Forelimb muscle (tissue), 1 donor: Measurements from ENCODE around the gene TCF12. TPM values are rescaled to one million over a fixed set of nuclear protein-coding genes. Genes with fewer than 3 reads are reported as not detected.

Experiments used
- DNase-seq: peaks from one replicate; pipeline ENCODE4 v3.0.0-alpha.2; 2013; ENCODE audit warnings: low read depth
- polyA plus RNA-seq: library from polyadenylated mRNA; unstranded; fragments of 120-200 nt; gene quantifications from one replicate; pipeline ENCODE4 v1.2.1, GENCODE V29; 2013; ENCODE audit not compliant: insufficient read length

Gene TCF12
- polyA plus RNA-seq, 1 donor: 109 TPM

GRCh38 chr15:57319919-57320560 is 401.6 kb downstream of the TCF12 start:
- DNase-seq: no peak

DNA sequence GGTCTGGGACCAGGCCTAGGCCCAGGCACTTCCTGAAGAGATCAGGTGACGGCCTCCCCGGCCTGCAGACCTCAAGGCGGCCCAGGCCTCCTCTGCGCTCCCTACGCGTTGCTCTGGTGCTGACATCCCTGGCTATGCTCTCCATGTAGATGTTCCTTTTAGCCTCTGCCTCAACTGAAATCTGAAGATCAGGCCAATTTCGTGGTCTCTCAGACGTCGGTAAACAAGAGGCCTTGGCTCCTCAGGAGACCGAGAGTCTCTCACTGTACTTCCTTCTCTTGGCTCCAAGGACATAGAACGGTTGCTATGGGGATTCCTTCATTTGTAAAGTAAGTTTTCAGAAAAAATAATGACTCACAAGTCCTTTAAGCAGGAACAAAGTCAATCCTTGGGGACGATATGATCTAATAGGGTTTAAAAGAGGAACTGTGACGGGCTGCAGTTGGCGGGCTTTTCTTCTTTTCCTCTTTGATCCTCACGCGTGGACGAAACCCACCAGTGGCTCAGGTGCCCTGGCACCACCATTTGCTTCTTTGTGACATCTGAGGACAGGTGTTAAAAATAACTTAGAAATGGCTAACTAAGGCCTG is 402.3 kb downstream of the TCF12 start:
- peak; percentile 76 for DNase-seq

GRCh38 chr15:57321485-57321884 is 403.0 kb downstream of the TCF12 start:
- no peak for DNase-seq

- DNase-seq: no peak
Measured at GRCh38 chr15:57321973-57322601, 403.6 kb downstream of the TCF12 start.

DNA sequence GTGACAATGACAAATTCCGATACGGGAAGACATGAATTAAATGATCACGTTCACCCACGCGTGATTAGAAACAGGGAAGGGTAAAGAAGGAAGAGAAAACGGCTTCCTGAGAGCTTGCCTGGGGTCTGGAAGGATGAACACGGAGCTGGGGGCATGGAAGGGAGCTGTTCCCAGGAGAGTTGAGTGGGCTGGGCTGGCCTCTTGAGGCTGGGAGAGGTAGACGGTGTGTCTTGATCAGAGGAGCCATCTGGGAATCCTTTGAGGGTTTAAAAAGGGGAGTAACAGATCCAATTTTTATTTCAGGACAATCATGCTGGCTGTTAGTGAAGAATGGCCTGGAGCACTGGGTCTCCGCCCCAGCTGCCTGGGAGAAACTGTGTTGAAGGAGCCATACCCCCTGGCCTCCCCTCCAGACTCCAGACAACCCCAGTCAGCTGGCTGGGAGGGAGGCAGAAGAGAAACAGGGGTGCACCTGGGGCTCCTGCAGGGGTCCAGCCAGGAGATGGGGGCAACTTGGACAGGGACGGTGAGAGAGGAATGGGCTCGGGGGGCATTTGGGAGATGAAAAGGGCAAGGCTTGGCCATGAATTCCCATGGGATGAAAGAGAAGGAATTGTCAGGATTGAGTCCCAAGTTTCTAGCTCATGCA is 404.3 kb downstream of the TCF12 start:
- no peak for DNase-seq

GRCh38 chr15:57323299-57323805 is 404.9 kb downstream of the TCF12 start:
- DNase-seq: no peak

GRCh38 chr15:57323806-57324589 is 405.6 kb downstream of the TCF12 start:
- DNase-seq: no peak

GRCh38 chr15:57324590-57324890 is 406.1 kb downstream of the TCF12 start:
- DNase-seq: no peak

- no peak for DNase-seq
Measured at GRCh38 chr15:57324944-57325679, 406.7 kb downstream of the TCF12 start.

DNA sequence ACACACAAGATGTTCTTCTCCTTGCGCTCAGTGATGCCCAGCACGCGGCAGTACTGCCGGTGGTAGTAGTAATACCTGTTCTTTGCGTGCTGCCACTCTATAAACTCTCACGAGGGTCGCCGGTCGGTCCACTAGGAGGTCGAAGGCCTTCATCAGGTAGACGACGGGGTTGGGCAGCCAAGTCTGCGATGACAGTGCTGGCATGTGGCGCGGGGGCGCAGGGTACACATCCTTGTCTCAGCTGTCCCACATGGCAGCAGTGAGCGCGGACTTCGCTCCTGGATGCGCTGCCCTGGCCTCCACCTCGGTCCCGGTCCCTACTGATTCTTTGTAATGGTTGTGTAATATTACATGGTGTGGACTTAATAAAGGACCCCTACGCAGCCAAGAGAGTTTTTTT is 407.8 kb downstream of the TCF12 start:
- no peak for DNase-seq

GRCh38 chr15:57327985-57328471 is 409.6 kb downstream of the TCF12 start:
- no peak for DNase-seq

GRCh38 chr15:57328479-57328878 is 410.0 kb downstream of the TCF12 start:
- DNase-seq: no peak

DNA sequence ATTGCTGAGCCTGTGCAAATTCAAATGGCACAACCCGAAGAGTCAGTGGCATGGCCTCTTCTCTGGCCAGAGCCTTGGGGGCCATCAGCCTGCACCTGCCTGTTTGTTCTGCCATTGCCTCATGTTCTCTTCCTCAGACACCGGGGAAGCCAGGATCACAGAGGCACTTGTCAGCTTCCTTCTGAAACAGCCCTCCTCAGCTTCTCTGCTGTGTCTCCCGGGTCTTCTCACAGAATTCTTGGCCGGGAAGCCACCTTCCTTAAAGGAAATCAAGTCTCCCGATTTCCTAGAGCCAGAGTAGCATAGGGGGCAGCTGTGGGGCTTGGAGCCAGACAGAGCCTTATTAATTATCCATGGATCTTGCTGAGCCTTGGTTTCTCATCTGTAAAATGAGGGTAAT is 410.5 kb downstream of the TCF12 start:
- no peak for DNase-seq

- no peak for DNase-seq
Measured at GRCh38 chr15:57329582-57330367, 411.3 kb downstream of the TCF12 start.

DNA sequence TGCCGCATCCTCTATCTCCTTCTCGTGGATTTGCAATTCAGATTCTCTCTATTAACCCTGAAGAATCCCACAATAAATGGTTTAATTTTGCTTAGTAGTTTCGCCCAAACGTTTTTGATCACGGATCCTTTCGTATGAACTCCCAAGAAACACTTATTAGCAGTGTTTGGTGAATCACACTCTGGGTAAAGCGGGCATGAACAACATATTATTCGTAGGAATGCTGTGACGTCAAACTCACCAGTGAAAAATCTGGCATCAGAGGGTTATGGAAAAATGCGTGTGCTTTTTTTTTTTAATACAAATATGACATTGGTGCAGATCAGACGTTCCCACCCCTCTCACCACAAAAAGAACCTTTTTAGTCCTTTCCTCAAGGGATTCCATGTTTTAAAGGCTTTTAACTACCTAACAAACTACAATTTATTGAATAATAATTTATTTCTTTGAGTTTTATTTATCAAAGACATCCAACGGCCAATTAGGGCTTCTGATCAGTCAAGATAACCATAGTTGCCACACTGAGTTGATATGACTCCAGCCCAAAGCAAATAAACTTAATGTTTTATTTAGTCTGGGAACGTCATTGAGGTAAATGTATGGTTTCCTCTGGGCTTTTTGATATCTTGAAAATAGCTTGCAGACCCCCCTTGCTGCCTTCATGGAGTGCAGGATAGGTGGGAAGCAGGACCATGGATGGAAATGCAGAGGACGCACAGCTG is 412.3 kb downstream of the TCF12 start:
- DNase-seq: no peak

GRCh38 chr15:57332326-57332725 is 413.9 kb downstream of the TCF12 start:
- no peak for DNase-seq

GRCh38 chr15:57333487-57333886 is 415.0 kb downstream of the TCF12 start:
- no peak for DNase-seq

GRCh38 chr15:57334257-57334656 is 415.8 kb downstream of the TCF12 start:
- DNase-seq: no peak

DNA sequence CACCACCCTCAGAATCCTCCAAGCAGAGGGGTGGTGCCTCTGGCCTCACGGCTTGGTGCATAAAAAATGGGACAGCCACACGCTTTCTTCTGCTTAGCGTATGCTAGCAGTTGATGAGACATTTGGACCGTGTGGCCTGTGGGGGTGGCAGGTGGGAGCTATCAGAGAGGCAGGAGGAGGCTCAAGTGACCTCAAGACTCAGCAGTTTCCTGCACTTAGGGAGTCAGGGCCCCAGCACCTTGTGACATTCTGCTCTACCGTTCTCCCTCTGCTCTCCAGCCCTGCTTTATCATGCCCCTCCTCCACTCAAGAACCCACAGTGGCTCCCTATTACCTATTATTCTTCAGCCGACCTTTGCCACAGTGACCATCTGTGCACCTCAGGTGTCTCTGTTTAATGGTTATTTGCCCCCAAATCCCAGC is 416.9 kb downstream of the TCF12 start:
- no peak for DNase-seq

GRCh38 chr15:57335719-57336118 is 417.3 kb downstream of the TCF12 start:
- DNase-seq: no peak
